WTC11 (cell line): ENCODE measurements around the gene RRAGB. TPM values are rescaled to one million over a fixed set of nuclear protein-coding genes. Genes with fewer than 3 reads are reported as not detected.

Experiments
- ATAC-seq: fragments of 200-7000 bp; cut with Tn5 transposase; 2 replicates; pipeline ENCODE4 v1.10.0; 2021; ENCODE audit warnings: mild to moderate bottlenecking, moderate library complexity
- CTCF ChIA-PET: fragments of 300-600 bp; sonication (Branson Sonifier 250); formaldehyde crosslinking; loops from one replicate; lab custom pipeline; 2021; ENCODE audit warnings: antibody characterized with exemption; lab: Charles Lee
- POLR2A ChIA-PET: fragments of 350-600 bp; sonication (Branson Sonifier 250); formaldehyde crosslinking; loops from one replicate; lab custom pipeline; 2021; ENCODE audit warnings: antibody characterized with exemption; lab: Charles Lee
- DNase-seq: peaks from one replicate; pipeline ENCODE4 v3.0.0; 2021; ENCODE audit warnings: low spot score
- H3K27ac Mint-ChIP-seq: 2 replicates; pipeline ENCODE4 v1.8.0; 2021; ENCODE audit warnings: mixed read lengths
- H3K27me3 Mint-ChIP-seq: 2 replicates; pipeline ENCODE4 v1.8.0; 2021; ENCODE audit warnings: low read depth, mild to moderate bottlenecking, moderate library complexity, mixed read lengths
- H3K36me3 Mint-ChIP-seq: 2 replicates; pipeline ENCODE4 v1.8.0; 2021; ENCODE audit warnings: mixed read lengths
- H3K4me1 Mint-ChIP-seq: 2 replicates; pipeline ENCODE4 v1.8.0; 2022; ENCODE audit warnings: mixed read lengths
- H3K4me3 Mint-ChIP-seq: 2 replicates; pipeline ENCODE4 v1.8.0; 2021; ENCODE audit warnings: mild to moderate bottlenecking, moderate library complexity, mixed read lengths
- H3K9me3 Mint-ChIP-seq: 2 replicates; pipeline ENCODE4 v1.8.0; 2021; ENCODE audit warnings: mixed read lengths
- AFF4 ChIP-seq: sonication (generic); formaldehyde crosslinking; IDR thresholded peaks from 2 replicates; pipeline ENCODE4 v1.8.1; 2023; ENCODE audit warnings: mild to moderate bottlenecking, missing genetic modification reagents, borderline replicate concordance
- CDX4 ChIP-seq: fragments of 250-450 bp; sonication (Bioruptor Pico); IDR thresholded peaks from 2 replicates; pipeline ENCODE4 v1.9.0; 2021; ENCODE audit warnings: moderate library complexity, mild to moderate bottlenecking, inconsistent platforms, borderline replicate concordance
- CTCF ChIP-seq: fragments of 200-600 bp; IDR thresholded peaks from 2 replicates; pipeline ENCODE4 v1.8.0; 2022; ENCODE audit warnings: antibody characterized with exemption
- FOXJ3 ChIP-seq: sonication (generic); formaldehyde crosslinking; IDR thresholded peaks from 2 replicates; pipeline ENCODE4 v1.9.0; 2021; ENCODE audit warnings: missing genetic modification reagents, mild to moderate bottlenecking, borderline replicate concordance
- IRF1 ChIP-seq: sonication (generic); formaldehyde crosslinking; IDR thresholded peaks from 2 replicates; pipeline ENCODE4 v1.8.0; 2023; ENCODE audit warnings: missing genetic modification reagents
- MAX ChIP-seq: sonication (generic); formaldehyde crosslinking; IDR thresholded peaks from 2 replicates; pipeline ENCODE4 v1.8.0; 2022; ENCODE audit warnings: mild to moderate bottlenecking, missing genetic modification reagents
- RORB ChIP-seq: fragments of 250-450 bp; sonication (Bioruptor Pico); IDR thresholded peaks from 2 replicates; pipeline ENCODE4 v1.9.0; 2021; ENCODE audit warnings: mild to moderate bottlenecking
- TP53 ChIP-seq: sonication (generic); formaldehyde crosslinking; IDR thresholded peaks from 2 replicates; pipeline ENCODE4 v1.8.1; 2023; ENCODE audit warnings: mild to moderate bottlenecking, missing genetic modification reagents
- ZNF532 ChIP-seq: fragments of 250-450 bp; sonication (Bioruptor Pico); IDR thresholded peaks from 2 replicates; pipeline ENCODE4 v1.9.0; 2021; ENCODE audit warnings: mild to moderate bottlenecking, borderline replicate concordance
- ZSCAN18 ChIP-seq: fragments of 250-450 bp; sonication (Bioruptor Pico); IDR thresholded peaks from 2 replicates; pipeline ENCODE4 v2.1.2; 2022; ENCODE audit warnings: mild to moderate bottlenecking, moderate library complexity
- total RNA-seq: library from RNA; stranded (reverse); gene quantifications from 3 replicates; pipeline ENCODE4 v1.2.3, GENCODE V29; 2021

RRAGB gene
- total RNA-seq, 1 experiment from 2014 or later, result 7.8 TPM

GRCh38 chrX:55754861-55755294 lies 37.3 kb downstream of the RRAGB start (continued):
- TF ChIP-seq CDX4 (no peak), CTCF (no peak), RORB (CRISPR knock-in tag) (no peak)

- no peak for ATAC-seq
Measured at GRCh38 chrX:55758033-55758432, 40.5 kb downstream of the RRAGB start.

More at GRCh38 chrX:55758033-55758432, 40.5 kb downstream of the RRAGB start:
- ChIA-PET POLR2A (no interaction called here), CTCF (no interaction called here)
- TF ChIP-seq MAX (CRISPR knock-in tag), result no peak
- TF ChIP-seq TP53 (CRISPR knock-in tag), result no peak
- no peak for TF ChIP-seq AFF4 (CRISPR knock-in tag)
- TF ChIP-seq ZSCAN18 (CRISPR knock-in tag), result no peak
- no peak for TF ChIP-seq ZNF532 (CRISPR knock-in tag)
- TF ChIP-seq FOXJ3 (CRISPR knock-in tag), result no peak
- no peak for TF ChIP-seq IRF1 (CRISPR knock-in tag)
- Mint-ChIP-seq H3K4me1 (no peaks in the 10 kb centered on the region), H3K4me3 (no peak overlapping the region), H3K27me3 (no peaks in the 10 kb centered on the region), H3K36me3 (peaks cover 7% of the 10 kb centered on the region; the same call in 1 of the 2 replicates), H3K9me3 (no peaks in the 10 kb centered on the region), H3K27ac (no peak overlapping the region)
- no peak for DNase-seq
